Liver (tissue), 9 donors: ENCODE results near the gene SH3PXD2A. TPM values are rescaled to one million over a fixed set of nuclear protein-coding genes. Genes with fewer than 3 reads are reported as not detected.

Experiments used
- DNase-seq: peaks from one replicate; pipeline ENCODE4 v3.0.0-alpha.2; 2017; ENCODE audit warnings: low spot score
- H3K27ac ChIP-seq, 2 donors: one replicate each; pipeline ENCODE4 v1.7.0; 2013; ENCODE audit warnings: inconsistent platforms in 2 of 2, low read length in 2 of 2, control low read depth in 1 of 2, low read depth in 1 of 2, mild to moderate bottlenecking in 1 of 2
- H3K27me3 ChIP-seq, 4 donors: one replicate each; pipeline versions ENCODE4 v1.6.1 to v1.7.0; 2013; ENCODE audit warnings: low read length in 3 of 4, inconsistent platforms in 1 of 4, mild to moderate bottlenecking in 1 of 4, moderate library complexity in 1 of 4; ENCODE audit not compliant: control insufficient read depth in 4 of 4, insufficient read depth in 4 of 4
- H3K36me3 ChIP-seq, 4 donors: one replicate each; pipeline versions ENCODE4 v1.6.1 to v1.7.0; 2013; ENCODE audit warnings: low read length in 3 of 4, mild to moderate bottlenecking in 3 of 4, low read depth in 1 of 4, moderate library complexity in 1 of 4; ENCODE audit not compliant: control insufficient read depth in 4 of 4, insufficient read depth in 3 of 4
- H3K4me1 ChIP-seq, 4 donors: one replicate each; pipeline versions ENCODE4 v1.6.1 to v1.7.0; 2013; ENCODE audit warnings: low read length in 3 of 4, mild to moderate bottlenecking in 3 of 4, moderate library complexity in 1 of 4; ENCODE audit not compliant: control insufficient read depth in 4 of 4, insufficient read depth in 4 of 4
- H3K4me3 ChIP-seq, 3 donors: one replicate each; pipeline versions ENCODE4 v1.6.1 to v1.7.0; 2013; ENCODE audit warnings: low read length in 3 of 3, control low read depth in 1 of 3, low read depth in 1 of 3, mild to moderate bottlenecking in 1 of 3
- H3K9ac ChIP-seq, 2 donors: one replicate each; pipeline ENCODE4 v1.7.0; 2013; ENCODE audit warnings: low read length in 2 of 2, mild to moderate bottlenecking in 2 of 2, moderate library complexity in 2 of 2, control low read depth in 1 of 2, low read depth in 1 of 2
- H3K9me3 ChIP-seq, 4 donors: one replicate each; pipeline versions ENCODE4 v1.6.1 to v1.7.0; 2013; ENCODE audit warnings: low read length in 3 of 4; ENCODE audit not compliant: control insufficient read depth in 4 of 4
- ATF3 ChIP-seq: IDR thresholded peaks from 2 replicates; pipeline ENCODE4 v1.6.1; 2016; ENCODE audit warnings: antibody characterized with exemption
- CTCF ChIP-seq: fragments of 150-350 bp; IDR thresholded peaks from 2 replicates; pipeline ENCODE4 v1.5.1; 2017; ENCODE audit warnings: improper control_type of control experiment, low read depth, low read length; ENCODE audit not compliant: missing input control
- FOXA1 ChIP-seq: IDR thresholded peaks from 2 replicates; pipeline ENCODE4 v1.6.1; 2016; ENCODE audit warnings: antibody characterized with exemption
- GABPA ChIP-seq, 2 donors: IDR thresholded peaks in 1 of 2; conservative IDR thresholded peaks in 1 of 2; 2 replicates each; pipeline ENCODE4 v1.6.1; 2016; ENCODE audit warnings: antibody characterized with exemption in 2 of 2, mild to moderate bottlenecking in 1 of 2, moderate library complexity in 1 of 2
- HNF4A ChIP-seq, 2 donors: conservative IDR thresholded peaks; 2 replicates each; pipeline ENCODE4 v1.6.1; 2016; ENCODE audit warnings: antibody characterized with exemption in 2 of 2, mild to moderate bottlenecking in 2 of 2
- HNF4G ChIP-seq: IDR thresholded peaks from 2 replicates; pipeline ENCODE4 v1.6.1; 2016; ENCODE audit warnings: antibody characterized with exemption
- JUND ChIP-seq, 2 donors: IDR thresholded peaks; 2 replicates each; pipeline ENCODE4 v1.6.1; 2016; ENCODE audit warnings: antibody characterized with exemption in 2 of 2
- MAX ChIP-seq: IDR thresholded peaks from 2 replicates; pipeline ENCODE4 v1.6.1; 2016; ENCODE audit warnings: antibody characterized with exemption
- NR2F2 ChIP-seq: IDR thresholded peaks from 2 replicates; pipeline ENCODE4 v1.6.1; 2016; ENCODE audit warnings: antibody characterized with exemption
- RAD21 ChIP-seq, 2 donors: IDR thresholded peaks; 2 replicates each; pipeline ENCODE4 v1.6.1; 2016; ENCODE audit warnings: antibody characterized with exemption in 2 of 2, mild to moderate bottlenecking in 2 of 2
- REST ChIP-seq: IDR thresholded peaks from 2 replicates; pipeline ENCODE4 v1.6.1; 2016; ENCODE audit warnings: antibody characterized with exemption, mild to moderate bottlenecking
- RXRA ChIP-seq, 2 donors: IDR thresholded peaks; 2 replicates each; pipeline ENCODE4 v1.6.1; 2017 to 2018; ENCODE audit warnings: antibody characterized with exemption in 2 of 2, mild to moderate bottlenecking in 1 of 2
- SP1 ChIP-seq: IDR thresholded peaks from 2 replicates; pipeline ENCODE4 v1.6.1; 2018; ENCODE audit warnings: antibody characterized with exemption, mild to moderate bottlenecking
- TAF1 ChIP-seq: conservative IDR thresholded peaks from 2 replicates; pipeline ENCODE4 v1.6.1; 2016; ENCODE audit warnings: antibody characterized with exemption, mild to moderate bottlenecking
- YY1 ChIP-seq: IDR thresholded peaks from 2 replicates; pipeline ENCODE4 v1.6.1; 2016; ENCODE audit warnings: antibody characterized with exemption, mild to moderate bottlenecking
- WGBS: extraction: QIAGEN DNeasy Blood & Tissue Kit; methylation state at CpG from one replicate; pipeline ENCODE4 v1.1.7; 2013; 5-methylcytosine and 5-hydroxymethylcytosine counted together
- polyA plus RNA-seq, 2 donors: library from polyadenylated mRNA; stranded (reverse) in 1 of 2; unstranded in 1 of 2; fragments of 200-250 nt in 1 of 2; fragments of >200 nt in 1 of 2; fragmentation: Nextera tagmentation in 1 of 2; extraction: Ambion mirVana in 1 of 2; gene quantifications; one replicate each; pipeline versions ENCODE4 v1.2.1 to v1.2.3, GENCODE V29; 2013 to 2015
- total RNA-seq, 2 donors: library from RNA; depleted of rRNA; stranded (reverse); fragments of >200 nt; gene quantifications; one replicate each; pipeline ENCODE4 v1.2.3, GENCODE V29; 2014
- donor health status: healthy.
- donor health status: healthy.
- donor health status: healthy.
- donor health status: healthy.
- donor health status: healthy.

Gene SH3PXD2A
- total and polyA plus RNA-seq, 4 donors: 0.82 to 5.5 (median 3.9) TPM

GRCh38 chr10:103820101-103821062 lies 35.0 kb downstream of the SH3PXD2A start:
- Histone ChIP-seq H3K27ac (no peak overlapping the region), H3K4me1 (peaks cover 8 to 35% (median 28%) of the 10 kb centered on the region in 4 donors), H3K36me3 (no peaks in the 10 kb centered on the region), H3K9ac (no peak overlapping the region), H3K4me3 (no peak overlapping the region), H3K9me3 (no peaks in the 10 kb centered on the region), H3K27me3 (no peaks in the 10 kb centered on the region)
- WGBS: 59% methylated on average over 19 of the region's 19 CpGs
- no peak for DNase-seq
- TF ChIP-seq MAX (no peak), RXRA (IDR thresholded peaks at IDR 0.05) (no peak), REST (no peak), YY1 (no peak), JUND (IDR thresholded peaks at IDR 0.05) (no peak), FOXA1 (no peak), ATF3 (no peak), NR2F2 (no peak), HNF4A (conservative IDR thresholded peaks at IDR 0.05) (no peak), CTCF (no peak)

- Histone ChIP-seq H3K27ac (no peak overlapping the region), H3K4me3 (no peak overlapping the region), H3K4me1 (peaks cover 8 to 35% (median 28%) of the 10 kb centered on the region in 4 donors), H3K9ac (no peak overlapping the region), H3K9me3 (no peaks in the 10 kb centered on the region), H3K27me3 (no peaks in the 10 kb centered on the region), H3K36me3 (no peaks in the 10 kb centered on the region)
- no peak for DNase-seq
- 82% methylated on average over 7 of the region's 7 CpGs for WGBS
- TF ChIP-seq HNF4A (conservative IDR thresholded peaks at IDR 0.05) (no peak), SP1 (no peak), JUND (IDR thresholded peaks at IDR 0.05) (no peak), HNF4G (no peak), YY1 (no peak), RAD21 (IDR thresholded peaks at IDR 0.05) (no peak), ATF3 (no peak), TAF1 (no peak), NR2F2 (no peak), CTCF (no peak), GABPA (IDR thresholded peaks at IDR 0.05 in 1 of 2, conservative IDR thresholded peaks at IDR 0.05 in 1 of 2) (no peak), FOXA1 (no peak), REST (no peak)
Measured at GRCh38 chr10:103819493-103819892, 35.9 kb downstream of the SH3PXD2A start.
